NCI-H2227 (cell line): ENCODE data around the gene CNOT4.
"Not testable (repeated sequence)": the region's sequence is repeated elsewhere in the genome, so short reads cannot be mapped to it uniquely, and the experiment has no call there.

Experiments
- DNase-seq: peaks from one replicate; lab custom pipeline; 2025; ENCODE audit not compliant: unreplicated experiment; lab: John Stamatoyannopoulos, UW

CNOT4 gene

GRCh38 chr7:135459951-135460567, 49.8 kb downstream of the CNOT4 start:
- DNase-seq = no peak

GRCh38 chr7:135459076-135459475, 50.8 kb downstream of the CNOT4 start:
- no peak for DNase-seq

GRCh38 chr7:135454060-135454459, 55.8 kb downstream of the CNOT4 start:
- DNase-seq = no peak

- no peak for DNase-seq
These were observed 60.5 kb downstream of the CNOT4 start for GRCh38 chr7:135449436-135449835.

- DNase-seq = no peak
These were observed 61.1 kb downstream of the CNOT4 start for GRCh38 chr7:135448753-135449152.

GRCh38 chr7:135447748-135448147, 62.2 kb downstream of the CNOT4 start:
- DNase-seq = peak; percentile 56

GRCh38 chr7:135445690-135446089, 64.2 kb downstream of the CNOT4 start:
- no peak for DNase-seq

GRCh38 chr7:135445266-135445665, 64.6 kb downstream of the CNOT4 start:
- not testable (repeated sequence) for DNase-seq

- no peak for DNase-seq
These were observed 68.1 kb downstream of the CNOT4 start for GRCh38 chr7:135441791-135442190.

GRCh38 chr7:135434047-135434446, 75.9 kb downstream of the CNOT4 start:
- DNase-seq = no peak

GRCh38 chr7:135430626-135431025, 79.3 kb downstream of the CNOT4 start:
- no peak for DNase-seq

- no peak for DNase-seq
These were observed 81.0 kb downstream of the CNOT4 start for GRCh38 chr7:135428879-135429278.

GRCh38 chr7:135428011-135428410, 81.9 kb downstream of the CNOT4 start:
- DNase-seq = no peak

GRCh38 chr7:135427166-135427565, 82.7 kb downstream of the CNOT4 start:
- DNase-seq = no peak

- no peak for DNase-seq
These were observed 84.9 kb downstream of the CNOT4 start for GRCh38 chr7:135425036-135425435.

GRCh38 chr7:135420786-135421185, 89.1 kb downstream of the CNOT4 start:
- DNase-seq = no peak

GRCh38 chr7:135416431-135416830, 93.5 kb downstream of the CNOT4 start:
- DNase-seq = no peak

- DNase-seq = peak; percentile 34
These were observed 95.0 kb downstream of the CNOT4 start for GRCh38 chr7:135414850-135415439.

GRCh38 chr7:135414208-135414607, 95.7 kb downstream of the CNOT4 start:
- no peak for DNase-seq

GRCh38 chr7:135411098-135411497, 98.8 kb downstream of the CNOT4 start:
- DNase-seq = no peak

- no peak for DNase-seq
These were observed 99.4 kb downstream of the CNOT4 start for GRCh38 chr7:135410543-135410942.

- DNase-seq = no peak
These were observed 99.9 kb downstream of the CNOT4 start for GRCh38 chr7:135409845-135410542.
